Measurements from ENCODE around the gene SLC28A3. TPM values are rescaled to one million over a fixed set of nuclear protein-coding genes. Genes with fewer than 3 reads are reported as not detected.

SLC28A3 gene
- total RNA-seq, 1 experiment from 2014 or later = not detected

GRCh38 chr9:84239343-84239742 lies 101.2 kb downstream of the SLC28A3 start:
- no peaks in the 10 kb centered on the region for H3K36me3 ChIP-seq (ENCODE audit: low read depth, low read length)
- H2AFZ ChIP-seq (ENCODE audit: low read length) = no peak overlapping the region
- H3K4me3 ChIP-seq (ENCODE audit: low read length) = no peak overlapping the region
- no peak overlapping the region for H3K27ac ChIP-seq (ENCODE audit: low read length)
- ATAC-seq = no peak
- H3K9me2 ChIP-seq (replicated peaks; ENCODE audit: low read length) = no peaks in the 10 kb centered on the region
- intact Hi-C loops (cut with micrococcal nuclease) = no loop called here
- CTCF ChIA-PET = no interaction called here
- no peaks in the 10 kb centered on the region for H3K9me3 ChIP-seq (ENCODE audit: low read length)
- H3K9ac ChIP-seq (ENCODE audit: low read length) = no peak overlapping the region
- H3K4me1 ChIP-seq (ENCODE audit: insufficient read depth, low read length) = no peaks in the 10 kb centered on the region
- no peaks in the 10 kb centered on the region for H3K79me2 ChIP-seq (ENCODE audit: low read length)
- H3F3A ChIP-seq (ENCODE audit: low read length, unreplicated experiment) = no peaks in the 10 kb centered on the region
- no peaks in the 10 kb centered on the region for H4K20me1 ChIP-seq (ENCODE audit: low read length)
- H3K27me3 ChIP-seq (ENCODE audit: low read length) = peaks cover 41% of the 10 kb centered on the region
- no TSS peak for BruUV-seq (replicated peaks)
- DNase-seq = no peak
- no peak for TF ChIP-seq EZH2 (IDR thresholded peaks at IDR 0.05; ENCODE audit: low read length, unreplicated experiment)
- TF ChIP-seq EZH2phosphoT487 (IDR thresholded peaks at IDR 0.05; ENCODE audit: borderline replicate concordance, low read length) = no peak
- no peak for TF ChIP-seq CTCF (conservative IDR thresholded peaks at IDR 0.05; ENCODE audit: low read depth, low read length)
- POLR2A ChIA-PET (ENCODE audit: unreplicated experiment) = no interaction called here
- no peak overlapping the region for H3K4me2 ChIP-seq (ENCODE audit: low read length)

DNA sequence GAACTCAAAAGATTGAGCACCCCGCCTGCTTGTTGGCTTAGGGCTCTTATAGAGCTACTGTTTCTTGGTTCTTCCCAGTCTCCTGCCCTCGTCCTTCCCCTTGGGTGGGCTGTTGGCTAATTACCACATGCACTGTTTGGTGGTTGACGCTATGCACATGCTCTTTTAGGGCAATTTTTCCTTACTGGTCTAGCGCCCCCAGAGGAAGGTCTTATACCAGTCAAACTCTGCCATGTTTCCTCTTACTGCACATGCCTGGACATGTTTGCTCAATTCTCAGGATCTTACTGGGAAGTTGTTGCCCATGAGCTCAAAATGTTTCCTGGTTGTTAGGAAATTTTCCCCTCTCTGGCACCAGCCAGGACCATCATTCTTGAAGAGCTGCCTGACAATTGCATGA lies 101.9 kb downstream of the SLC28A3 start:
- H3K79me2 ChIP-seq (ENCODE audit: low read length) = no peaks in the 10 kb centered on the region
- TF ChIP-seq EZH2 (IDR thresholded peaks at IDR 0.05; ENCODE audit: low read length, unreplicated experiment) (no peak), CTCF (conservative IDR thresholded peaks at IDR 0.05; ENCODE audit: low read depth, low read length) (peak; percentile 60)
- intact Hi-C loops (cut with micrococcal nuclease) = no loop called here
- H2AFZ ChIP-seq (ENCODE audit: low read length) = no peak overlapping the region
- H3K4me1 ChIP-seq (ENCODE audit: insufficient read depth, low read length) = no peaks in the 10 kb centered on the region
- no peak overlapping the region for H3K27ac ChIP-seq (ENCODE audit: low read length)
- ATAC-seq = no peak
- no peaks in the 10 kb centered on the region for H3K9me2 ChIP-seq (replicated peaks; ENCODE audit: low read length)
- no peak overlapping the region for H3K4me2 ChIP-seq (ENCODE audit: low read length)
- no TSS peak for BruUV-seq (replicated peaks)
- H3K27me3 ChIP-seq (ENCODE audit: low read length) = peaks cover 36% of the 10 kb centered on the region
- no peaks in the 10 kb centered on the region for H3K9me3 ChIP-seq (ENCODE audit: low read length)
- H3K9ac ChIP-seq (ENCODE audit: low read length) = no peak overlapping the region
- no peak overlapping the region for H3K4me3 ChIP-seq (ENCODE audit: low read length)
- no peaks in the 10 kb centered on the region for H4K20me1 ChIP-seq (ENCODE audit: low read length)
- H3F3A ChIP-seq (ENCODE audit: low read length, unreplicated experiment) = no peaks in the 10 kb centered on the region
- DNase-seq = peak; percentile 26
- CTCF ChIA-PET = no interaction called here
- no peaks in the 10 kb centered on the region for H3K36me3 ChIP-seq (ENCODE audit: low read depth, low read length)
- POLR2A ChIA-PET (ENCODE audit: unreplicated experiment) = no interaction called here

DNA sequence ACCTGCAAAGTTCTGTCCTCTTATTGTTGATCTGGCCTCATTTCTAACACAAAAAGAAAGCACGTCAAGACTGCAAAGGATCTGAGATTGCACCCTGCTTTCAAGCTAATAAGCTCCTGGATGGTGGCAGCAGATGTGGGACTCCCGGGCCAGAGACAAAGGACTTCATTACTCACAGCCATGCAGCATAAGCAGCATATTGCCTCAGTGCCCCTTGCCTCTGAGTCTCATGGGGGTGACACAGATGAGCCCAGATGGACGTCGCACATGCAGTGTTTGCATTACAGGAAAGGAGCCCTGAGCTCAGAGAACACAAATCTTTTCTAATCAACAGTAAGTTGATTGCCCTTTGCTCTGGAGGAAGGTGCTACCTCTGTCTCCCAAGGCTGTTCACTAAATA lies 105.0 kb downstream of the SLC28A3 start:
- no peaks in the 10 kb centered on the region for H4K20me1 ChIP-seq (ENCODE audit: low read length)
- H3K27ac ChIP-seq (ENCODE audit: low read length) = no peak overlapping the region
- ChIA-PET POLR2A (ENCODE audit: unreplicated experiment) (no interaction called here), CTCF (no interaction called here)
- no peaks in the 10 kb centered on the region for H3K36me3 ChIP-seq (ENCODE audit: low read depth, low read length)
- ATAC-seq (no peak), DNase-seq (no peak)
- H3K9me3 ChIP-seq (ENCODE audit: low read length) = no peaks in the 10 kb centered on the region
- TF ChIP-seq EZH2 (IDR thresholded peaks at IDR 0.05; ENCODE audit: low read length, unreplicated experiment) (no peak), CTCF (conservative IDR thresholded peaks at IDR 0.05; ENCODE audit: low read depth, low read length) (no peak), EZH2phosphoT487 (IDR thresholded peaks at IDR 0.05; ENCODE audit: borderline replicate concordance, low read length) (no peak)
- BruUV-seq (replicated peaks) = no TSS peak
- H3K9ac ChIP-seq (ENCODE audit: low read length) = no peak overlapping the region
- peaks cover 31% of the 10 kb centered on the region for H3K27me3 ChIP-seq (ENCODE audit: low read length)
- H3K4me3 ChIP-seq (ENCODE audit: low read length) = no peak overlapping the region
- no peak overlapping the region for H3K4me2 ChIP-seq (ENCODE audit: low read length)
- no peak overlapping the region for H2AFZ ChIP-seq (ENCODE audit: low read length)
- no peaks in the 10 kb centered on the region for H3K9me2 ChIP-seq (replicated peaks; ENCODE audit: low read length)
- no peaks in the 10 kb centered on the region for H3K4me1 ChIP-seq (ENCODE audit: insufficient read depth, low read length)
- no peaks in the 10 kb centered on the region for H3K79me2 ChIP-seq (ENCODE audit: low read length)
- H3F3A ChIP-seq (ENCODE audit: low read length, unreplicated experiment) = no peaks in the 10 kb centered on the region
- intact Hi-C loops (cut with micrococcal nuclease) = no loop called here
